ENCODE results near the gene OPCML. TPM values are rescaled to one million over a fixed set of nuclear protein-coding genes. Genes with fewer than 3 reads are reported as not detected.

Gene OPCML
- total RNA-seq, 1 experiment from 2014 or later = 0.13 TPM

GRCh38 chr11:132971351-132971750 lies 561.0 kb downstream of the OPCML start:
- POLR2A ChIA-PET (ENCODE audit: low non-redundant PET) = no interaction called here
- no peaks in the 10 kb centered on the region for H3K4me1 ChIP-seq (ENCODE audit: insufficient read depth, low read length, poor library complexity, severe bottlenecking)
- peaks cover 23% of the 10 kb centered on the region for H3K27me3 ChIP-seq (replicated peaks; ENCODE audit: insufficient read depth, low read depth, low read length, poor library complexity)
- CTCF ChIA-PET = no interaction called here
- intact Hi-C loops (cut with micrococcal nuclease; ENCODE audit: unreplicated experiment) = no loop called here
- no peak overlapping the region for H3K27ac ChIP-seq (ENCODE audit: low read depth, low read length, poor library complexity, severe bottlenecking)
- no peaks in the 10 kb centered on the region for H3K36me3 ChIP-seq (ENCODE audit: insufficient read depth, low read length, poor library complexity, severe bottlenecking)
- DNase-seq (ENCODE audit: low spot score) = no peak
- TF ChIP-seq EZH2 (IDR thresholded peaks at IDR 0.05; ENCODE audit: borderline replicate concordance, low read depth, low read length, poor library complexity, severe bottlenecking) (no peak), CTCF (conservative IDR thresholded peaks at IDR 0.05; ENCODE audit: low read depth, low read length) (no peak)
- peaks cover 4% of the 10 kb centered on the region for H3K9me3 ChIP-seq (ENCODE audit: low read depth, low read length, poor library complexity, severe bottlenecking)
- no TSS peak for BruUV-seq (replicated peaks)
- H3K4me3 ChIP-seq (ENCODE audit: low read depth, low read length, poor library complexity, severe bottlenecking) = no peak overlapping the region

- POLR2A ChIA-PET (ENCODE audit: low non-redundant PET) = no interaction called here
- H3K27me3 ChIP-seq (replicated peaks; ENCODE audit: insufficient read depth, low read depth, low read length, poor library complexity) = peaks cover 23% of the 10 kb centered on the region
Observed at GRCh38 chr11:132969892-132970291, 562.4 kb downstream of the OPCML start.

GRCh38 chr11:132962041-132962440 lies 570.3 kb downstream of the OPCML start:
- no peak overlapping the region for H3K4me3 ChIP-seq (ENCODE audit: low read depth, low read length, poor library complexity, severe bottlenecking)
- no peaks in the 10 kb centered on the region for H3K36me3 ChIP-seq (ENCODE audit: insufficient read depth, low read length, poor library complexity, severe bottlenecking)
- H3K27me3 ChIP-seq (replicated peaks; ENCODE audit: insufficient read depth, low read depth, low read length, poor library complexity) = peaks cover 56% of the 10 kb centered on the region
- peaks cover 11% of the 10 kb centered on the region for H3K9me3 ChIP-seq (ENCODE audit: low read depth, low read length, poor library complexity, severe bottlenecking)
- intact Hi-C loops (cut with micrococcal nuclease; ENCODE audit: unreplicated experiment) = no loop called here
- ChIA-PET CTCF (no interaction called here), POLR2A (ENCODE audit: low non-redundant PET) (no interaction called here)
- DNase-seq (ENCODE audit: low spot score) = peak; percentile 47
- no peak for TF ChIP-seq CTCF (conservative IDR thresholded peaks at IDR 0.05; ENCODE audit: low read depth, low read length)
- TF ChIP-seq EZH2 (IDR thresholded peaks at IDR 0.05; ENCODE audit: borderline replicate concordance, low read depth, low read length, poor library complexity, severe bottlenecking) = no peak
- BruUV-seq (replicated peaks) = no TSS peak
- no peak overlapping the region for H3K27ac ChIP-seq (ENCODE audit: low read depth, low read length, poor library complexity, severe bottlenecking)
- no peaks in the 10 kb centered on the region for H3K4me1 ChIP-seq (ENCODE audit: insufficient read depth, low read length, poor library complexity, severe bottlenecking)

More at GRCh38 chr11:132969892-132970291, 562.4 kb downstream of the OPCML start:
- intact Hi-C loops (cut with micrococcal nuclease; ENCODE audit: unreplicated experiment) = no loop called here
- no peak overlapping the region for H3K27ac ChIP-seq (ENCODE audit: low read depth, low read length, poor library complexity, severe bottlenecking)
- no peaks in the 10 kb centered on the region for H3K36me3 ChIP-seq (ENCODE audit: insufficient read depth, low read length, poor library complexity, severe bottlenecking)
- DNase-seq (ENCODE audit: low spot score) = no peak
- CTCF ChIA-PET = no interaction called here
- no peaks in the 10 kb centered on the region for H3K4me1 ChIP-seq (ENCODE audit: insufficient read depth, low read length, poor library complexity, severe bottlenecking)
- no peak overlapping the region for H3K4me3 ChIP-seq (ENCODE audit: low read depth, low read length, poor library complexity, severe bottlenecking)
- no TSS peak for BruUV-seq (replicated peaks)
- peaks cover 4% of the 10 kb centered on the region for H3K9me3 ChIP-seq (ENCODE audit: low read depth, low read length, poor library complexity, severe bottlenecking)
- TF ChIP-seq CTCF (conservative IDR thresholded peaks at IDR 0.05; ENCODE audit: low read depth, low read length) = no peak
- no peak for TF ChIP-seq EZH2 (IDR thresholded peaks at IDR 0.05; ENCODE audit: borderline replicate concordance, low read depth, low read length, poor library complexity, severe bottlenecking)

Measured in A673 (cell line).